ENCODE measurements around the gene ABCF2. TPM values are rescaled to one million over a fixed set of nuclear protein-coding genes. Genes with fewer than 3 reads are reported as not detected.

The ABCF2 gene
- total and polyA plus RNA-seq, 10 of the 15 experiments (the other 5 are each of a cell fraction or from before 2014, with no cell fraction given) = 29.3 to 76.3 (median 57.1) TPM

GRCh38 chr7:151275813-151276577, 49.0 kb upstream of the ABCF2 start:
- ChIA-PET SMC1A (ENCODE audit: uncharacterized antibody, unreplicated experiment) (no interaction called here), RAD21 (ENCODE audit: unreplicated experiment) (no interaction called here), POLR2A (no interaction called here), CTCF (no interaction called here)
- in situ Hi-C loops (cut with MboI) (no loop called here), intact Hi-C loops (cut with micrococcal nuclease; ENCODE audit: unreplicated experiment) (no loop called here)
- BruUV-seq (replicated peaks) = no TSS peak
- Histone ChIP-seq H3K27me3 (replicated peaks in 1 of 2; ENCODE audit: control insufficient read depth in 2 of 2, insufficient read depth in 2 of 2, low read length in 1 of 2) (peaks cover 0 to 4% of the 10 kb centered on the region in 2 experiments; a peak in 3 of 4 replicates), H3K36me3 (ENCODE audit: control insufficient read depth in 2 of 2, insufficient read depth in 2 of 2, low read length in 1 of 2) (no peaks in the 10 kb centered on the region), H3K4me2 (ENCODE audit: control insufficient read depth, insufficient read depth) (no peak overlapping the region), H3K27ac (ENCODE audit: control insufficient read depth, insufficient read depth) (no peak overlapping the region), H3K4me3 (no peak overlapping the region), H3K4me1 (ENCODE audit: control insufficient read depth, insufficient read depth, low read length) (no peaks in the 10 kb centered on the region), H4K20me1 (ENCODE audit: control insufficient read depth, insufficient read depth) (peaks cover 4% of the 10 kb centered on the region; the same call in 1 of the 2 replicates), H3K79me2 (ENCODE audit: control insufficient read depth, insufficient read depth, low read length) (no peaks in the 10 kb centered on the region), H2AFZ (ENCODE audit: control insufficient read depth, low read depth, low read length) (no peak overlapping the region), H3K9ac (ENCODE audit: control insufficient read depth, insufficient read depth, low read length) (no peak overlapping the region), H3K9me3 (replicated peaks; ENCODE audit: control insufficient read depth, insufficient read depth, low read length) (no peaks in the 10 kb centered on the region)
- FAIRE-seq (no peak), DNase-seq (ENCODE audit: low read depth, low spot score) (no peak), ATAC-seq (no peak)
- TF ChIP-seq CEBPZ (IDR thresholded peaks at IDR 0.05; ENCODE audit: low read depth, low read length) (no peak), PAX8 (IDR thresholded peaks at IDR 0.05) (no peak), SMAD1 (IDR thresholded peaks at IDR 0.05; ENCODE audit: low read depth, partially characterized antibody) (no peak), HDAC6 (IDR thresholded peaks at IDR 0.05; ENCODE audit: unreplicated experiment) (no peak), FOXK2 (IDR thresholded peaks at IDR 0.05) (no peak), GABPA (IDR thresholded peaks at IDR 0.05; ENCODE audit: low read depth) (no peak), SPI1 (IDR thresholded peaks at IDR 0.05; ENCODE audit: borderline replicate concordance, insufficient read depth, low read depth, low read length) (no peak), ATF7 (IDR thresholded peaks at IDR 0.05; ENCODE audit: low read depth) (no peak), ZNF622 (IDR thresholded peaks at IDR 0.05) (no peak), SIX5 (IDR thresholded peaks at IDR 0.05; ENCODE audit: low read depth, low read length, severe bottlenecking) (no peak), JUNB (IDR thresholded peaks at IDR 0.05) (no peak), RAD21 (IDR thresholded peaks at IDR 0.05; ENCODE audit: insufficient read depth, low read depth, low read length) (no peak)
- 38% methylated on average over 8 of the region's 10 CpGs for WGBS (ENCODE audit: insufficient coverage, insufficient replicate concordance, low lambda C conversion rate, missing lambda C conversion rate)
